ENCODE measurements around the gene SIVA1.

Gene SIVA1

DNA sequence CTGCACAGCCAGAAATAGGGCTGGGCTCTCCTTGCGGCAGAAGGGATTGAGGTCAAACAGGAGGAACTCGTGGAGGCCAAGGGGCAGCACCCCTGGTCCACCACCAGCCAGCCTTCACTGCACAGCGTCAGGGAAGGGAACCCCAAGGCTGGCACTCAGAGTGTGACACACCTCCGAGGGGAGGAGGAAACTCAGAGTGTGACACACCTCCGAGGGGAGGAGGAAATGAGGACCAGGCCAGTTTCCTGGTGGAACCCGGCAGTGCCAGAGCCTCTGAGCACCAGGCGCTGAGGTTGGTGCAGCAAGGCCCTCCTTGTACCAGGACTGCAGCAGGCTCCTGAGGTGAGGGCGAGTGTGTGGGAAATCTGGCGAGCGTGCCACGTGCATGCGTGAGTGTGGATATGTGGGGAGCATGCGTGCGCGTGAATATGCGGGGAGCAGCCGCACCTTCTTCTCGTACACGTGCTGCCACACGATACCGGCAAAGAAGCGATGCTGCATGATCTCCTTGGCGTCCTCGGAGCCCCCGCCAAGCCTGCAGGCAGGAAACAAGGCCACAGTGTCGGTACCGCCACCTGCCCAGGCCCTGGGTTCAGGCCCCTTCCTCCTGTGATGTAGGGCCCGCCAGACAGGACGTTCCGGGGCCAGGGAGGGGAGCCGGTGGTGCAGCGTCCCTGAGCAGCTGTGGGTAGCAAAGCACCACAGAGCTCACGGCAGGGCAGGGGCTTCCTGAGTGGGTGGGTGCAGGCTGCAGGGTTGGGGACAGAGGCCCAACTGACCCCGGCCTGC, 19.2 kb downstream of the SIVA1 start:
- DNase-seq, result no peak

DNA sequence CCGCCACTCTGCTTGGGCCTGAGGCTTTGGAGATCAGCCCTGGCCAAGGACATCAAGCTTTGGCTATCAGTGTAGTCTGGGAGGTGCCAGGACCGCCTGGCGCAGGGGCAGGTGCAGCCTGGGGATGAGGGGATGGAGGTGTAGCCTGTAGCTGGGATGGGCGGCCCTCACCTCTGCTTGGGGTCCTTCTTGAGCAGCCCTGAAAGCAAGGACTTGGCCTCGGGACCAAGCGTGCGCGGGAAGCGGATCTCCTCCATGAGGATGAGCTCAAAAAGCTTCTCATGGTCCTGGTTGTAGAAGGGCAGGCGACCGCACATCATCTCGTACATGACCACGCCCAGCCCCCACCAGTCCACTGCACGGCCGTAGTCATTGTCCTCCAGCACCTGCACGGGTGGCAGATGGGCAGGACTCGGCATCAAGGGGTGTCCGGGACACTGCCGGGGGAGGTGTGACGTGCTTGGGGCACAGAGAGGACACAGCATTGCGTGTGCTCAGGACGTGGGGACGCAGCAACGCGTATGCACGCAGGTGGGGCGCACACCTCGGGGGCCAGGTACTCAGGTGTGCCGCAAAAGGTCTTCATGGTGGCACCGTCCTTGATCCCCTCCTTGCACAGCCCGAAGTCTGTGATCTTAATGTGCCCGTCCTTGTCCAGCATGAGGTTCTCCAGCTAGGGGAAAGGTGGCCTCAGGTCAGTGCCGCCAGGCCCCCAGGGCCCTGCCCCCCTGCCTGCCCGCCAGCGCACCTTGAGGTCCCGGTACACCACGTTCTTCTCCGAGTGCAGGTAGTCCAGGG, 20.0 kb downstream of the SIVA1 start:
- no peak for DNase-seq

DNA sequence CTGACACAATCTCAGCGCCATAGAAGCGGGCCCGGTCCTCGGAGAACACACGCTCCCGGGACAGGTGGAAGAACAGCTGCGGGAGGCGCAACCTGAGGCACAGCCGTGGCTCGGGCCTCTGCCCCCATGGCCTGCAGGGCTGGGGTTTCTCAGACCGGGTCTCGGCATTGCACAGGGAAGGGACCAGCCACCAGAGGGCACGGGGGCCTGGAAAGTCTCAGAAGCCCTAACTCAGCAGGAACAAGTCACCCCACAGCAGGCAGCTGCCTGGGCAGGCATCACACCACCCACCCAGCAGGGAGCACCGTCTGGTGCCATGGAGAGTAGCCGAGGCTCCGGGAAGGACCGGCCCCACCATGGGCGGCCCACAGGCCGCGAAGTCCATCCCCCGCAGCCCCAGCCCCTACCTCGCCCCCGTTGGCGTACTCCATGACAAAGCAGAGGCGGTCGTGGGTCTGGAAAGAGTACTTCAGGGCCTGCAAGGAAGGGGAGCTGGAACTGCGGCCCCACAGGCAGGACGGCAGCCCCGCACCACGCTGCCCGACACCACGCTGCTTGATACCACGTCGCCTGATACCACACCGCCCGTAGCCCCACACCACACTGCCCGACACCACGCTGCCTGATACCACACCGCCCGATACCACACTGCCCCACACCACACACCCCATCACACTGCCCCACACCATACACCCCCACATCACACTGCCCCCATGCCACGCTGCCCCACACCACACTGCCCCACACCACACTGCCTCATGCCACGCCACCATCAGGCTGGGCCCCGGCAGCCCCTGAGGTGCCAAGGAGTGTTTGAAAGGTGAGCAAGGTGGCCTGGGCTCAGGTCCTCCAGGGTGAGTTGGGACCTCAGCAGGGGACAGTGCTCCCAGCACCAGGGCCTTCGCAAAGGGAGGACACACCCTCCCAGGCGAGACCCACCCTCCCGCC, 20.8 kb downstream of the SIVA1 start:
- no peak for DNase-seq

DNA sequence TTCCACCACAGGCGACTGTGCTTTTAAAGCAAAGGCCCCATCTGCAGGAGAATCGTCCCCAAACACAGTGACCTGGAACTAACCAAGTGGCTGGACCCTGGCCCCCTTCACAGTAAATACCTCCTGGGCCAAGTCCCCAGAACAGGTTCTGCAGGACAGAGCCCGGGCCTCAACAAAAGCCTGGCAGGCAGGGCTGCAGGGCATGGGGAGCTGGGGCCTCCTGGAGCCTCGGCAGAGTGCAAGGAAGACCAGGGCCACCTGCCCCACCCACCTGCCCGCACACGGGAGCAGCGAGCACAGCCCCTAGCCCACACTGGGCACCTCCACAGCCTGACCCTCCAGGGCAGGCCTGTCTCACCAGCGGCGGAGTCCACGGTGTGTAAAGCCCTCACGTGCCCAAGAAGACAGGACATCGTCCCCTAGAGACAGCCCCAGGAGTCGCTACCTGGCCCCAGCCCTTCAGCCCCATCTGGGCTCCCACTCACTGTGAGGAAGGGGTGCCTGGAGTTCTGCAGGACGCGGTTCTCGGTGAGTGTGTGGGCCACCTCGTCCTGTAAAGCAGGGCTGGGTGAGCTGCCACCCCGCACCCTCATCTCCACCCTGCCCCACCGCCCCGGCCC, 21.6 kb downstream of the SIVA1 start:
- no peak for DNase-seq

DNA sequence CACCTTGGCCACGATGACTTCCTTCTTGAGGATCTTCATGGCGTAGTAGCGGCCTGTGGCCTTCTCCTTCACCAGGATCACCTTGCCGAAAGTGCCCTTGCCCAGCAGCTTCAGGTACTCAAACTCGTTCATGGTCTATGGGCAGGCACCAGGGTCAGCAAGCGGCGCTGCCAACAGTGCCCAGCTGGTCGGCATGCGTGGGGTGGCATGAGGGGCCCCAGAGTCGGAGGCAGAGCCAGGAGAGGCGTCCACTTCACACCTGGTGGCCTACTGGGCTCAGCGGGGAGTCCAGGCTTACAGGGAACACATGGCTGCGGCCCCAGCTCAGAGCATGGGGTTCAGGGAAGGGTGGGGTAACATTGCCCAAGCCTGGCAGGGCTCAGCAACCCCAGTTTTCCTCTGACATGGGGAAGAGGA, 22.1 kb downstream of the SIVA1 start:
- no peak for DNase-seq

DNA sequence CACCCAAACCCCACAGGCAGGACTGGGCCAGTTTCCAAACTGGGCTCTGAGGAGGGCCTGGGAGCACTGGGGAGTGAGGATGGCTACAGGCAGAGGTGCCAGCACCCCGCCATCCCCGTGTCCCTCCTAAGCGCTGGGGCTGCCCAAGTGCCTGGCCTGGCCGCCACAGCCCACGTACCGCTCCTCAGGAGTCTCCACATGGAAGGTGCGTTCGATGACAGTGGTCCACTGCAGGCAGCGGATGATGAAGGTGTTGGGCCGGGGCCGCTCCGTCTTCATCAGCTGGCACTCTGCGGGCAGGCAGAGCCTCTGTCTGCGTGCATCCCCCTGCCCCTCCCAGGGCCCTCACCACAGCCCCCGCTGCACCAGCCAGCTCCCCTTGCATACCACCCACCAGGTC, 23.5 kb downstream of the SIVA1 start:
- no peak for DNase-seq

DNA sequence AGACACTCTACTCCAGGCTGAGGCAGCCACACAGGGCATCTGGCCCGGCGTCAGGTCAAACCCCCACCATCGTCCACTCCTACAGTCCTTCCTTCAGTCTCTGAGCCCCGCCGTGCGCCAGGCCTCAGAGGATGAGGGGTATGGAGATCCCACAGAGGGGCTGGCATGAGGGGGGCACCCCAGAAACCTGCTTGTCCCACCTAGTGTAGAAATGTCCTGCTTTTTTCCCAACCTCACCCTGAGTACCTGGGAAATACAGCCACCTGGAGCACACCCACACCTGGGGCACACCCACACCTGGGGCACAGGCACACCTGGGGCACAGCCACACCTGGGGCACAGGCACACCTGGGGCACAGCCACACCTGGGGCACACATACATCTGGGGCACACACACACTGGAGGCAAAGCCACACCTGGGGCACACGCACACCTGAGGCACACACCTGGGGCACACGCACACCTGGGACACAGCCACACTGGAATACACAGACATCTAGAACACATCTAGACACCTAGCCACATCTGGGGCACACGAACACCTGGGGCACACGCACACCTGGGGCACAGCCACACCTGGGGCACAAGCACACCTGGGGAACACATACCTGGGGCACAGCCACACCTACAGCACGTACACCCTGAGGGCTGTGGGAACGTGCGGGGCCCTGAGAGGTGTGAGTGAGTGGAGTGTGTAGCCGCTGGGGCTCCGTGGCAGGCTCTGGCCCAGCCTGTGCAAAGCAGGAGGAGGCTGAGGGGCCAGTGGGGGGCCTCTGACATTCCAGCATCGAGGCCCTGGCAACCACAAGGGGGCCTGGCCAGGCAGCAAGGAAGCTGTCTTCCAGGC, 24.2 kb downstream of the SIVA1 start:
- no peak for DNase-seq

DNA sequence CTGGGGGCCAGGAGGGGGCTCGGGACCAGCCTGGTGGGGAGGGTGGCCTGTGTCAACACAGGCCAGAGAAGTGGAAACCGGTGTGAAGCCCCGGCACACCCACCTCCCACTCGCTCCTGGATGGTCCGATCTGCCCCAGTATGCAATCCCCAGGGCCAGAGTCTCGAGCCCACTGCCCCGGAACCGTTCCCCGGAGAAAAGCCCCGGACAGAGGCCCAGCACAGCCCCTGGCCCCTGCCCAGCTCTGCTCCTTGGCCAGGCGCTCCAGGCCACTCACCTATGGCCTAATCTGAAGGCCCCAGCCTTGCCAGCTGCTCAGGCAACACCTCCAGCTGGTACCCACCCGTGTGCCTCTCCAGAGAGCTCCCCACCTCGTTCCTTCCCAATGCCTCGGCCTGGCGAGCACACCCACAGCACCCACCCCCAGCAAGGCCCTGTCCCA, 24.9 kb downstream of the SIVA1 start:
- DNase-seq, result no peak

DNA sequence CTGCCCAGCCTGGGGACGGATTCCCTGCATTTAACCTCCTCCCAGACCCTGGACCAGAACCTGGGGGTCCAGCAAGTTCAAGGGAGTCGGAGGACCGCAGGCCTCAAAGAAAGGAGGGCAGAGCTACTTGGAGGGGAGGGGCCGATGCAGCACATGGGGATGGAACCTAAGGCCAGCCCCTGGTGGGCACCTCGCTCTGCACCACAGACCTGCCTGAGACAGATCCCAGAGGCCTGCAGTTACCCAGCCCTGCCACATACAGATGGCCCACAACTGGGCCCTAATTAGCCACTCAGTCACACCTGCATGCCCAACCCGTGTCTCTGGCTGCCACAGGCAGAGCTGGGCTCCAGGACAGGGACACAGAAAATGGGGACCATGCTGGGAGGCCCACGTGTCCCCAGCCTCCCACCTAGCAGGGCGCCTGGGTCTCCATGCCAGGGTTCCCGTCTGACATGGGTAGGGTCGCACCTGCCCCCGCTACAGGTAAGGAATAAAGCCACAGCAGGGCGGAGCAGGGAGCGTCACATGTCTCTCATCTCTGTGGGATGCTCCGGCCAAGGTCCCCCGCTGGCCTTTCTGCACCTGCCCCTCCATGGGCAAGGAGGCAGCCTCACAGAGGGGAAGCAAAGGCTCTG, 25.9 kb downstream of the SIVA1 start:
- DNase-seq, result no peak

DNA sequence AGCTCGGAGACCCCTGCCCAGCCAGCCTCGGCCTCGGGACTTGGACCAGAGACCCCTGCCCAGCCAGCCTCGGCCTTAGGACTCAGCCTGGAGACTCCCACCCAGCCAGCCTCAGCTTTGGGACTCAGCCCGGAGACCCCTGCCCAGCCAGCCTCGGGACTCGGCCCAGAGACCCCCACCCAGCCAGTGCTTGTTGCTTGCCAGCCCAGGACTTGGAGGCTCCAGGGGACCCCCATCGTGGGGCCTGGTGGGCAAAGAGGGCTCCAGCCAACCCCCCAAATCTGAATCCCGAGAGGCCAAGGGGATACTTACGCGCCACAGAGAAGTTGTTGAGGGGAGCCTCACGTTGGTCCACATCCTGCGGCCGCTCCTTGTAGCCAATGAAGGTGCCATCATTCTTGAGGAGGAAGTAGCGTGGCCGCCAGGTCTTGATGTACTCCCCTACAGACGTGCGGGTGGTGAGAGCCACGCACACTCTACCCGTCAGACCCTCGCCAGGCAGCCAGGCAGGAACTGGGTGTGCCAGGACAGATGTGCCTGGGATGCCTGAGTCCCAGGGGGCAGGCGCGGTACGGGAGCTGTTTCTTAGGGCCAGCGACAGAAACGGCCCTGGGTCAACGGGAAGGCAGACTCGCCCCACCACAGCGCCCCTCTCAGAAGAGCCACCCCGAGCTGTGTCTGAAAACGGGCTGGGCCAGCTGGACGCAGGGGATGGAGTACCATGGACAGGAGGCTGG, 27.0 kb downstream of the SIVA1 start:
- DNase-seq, result no peak

DNA sequence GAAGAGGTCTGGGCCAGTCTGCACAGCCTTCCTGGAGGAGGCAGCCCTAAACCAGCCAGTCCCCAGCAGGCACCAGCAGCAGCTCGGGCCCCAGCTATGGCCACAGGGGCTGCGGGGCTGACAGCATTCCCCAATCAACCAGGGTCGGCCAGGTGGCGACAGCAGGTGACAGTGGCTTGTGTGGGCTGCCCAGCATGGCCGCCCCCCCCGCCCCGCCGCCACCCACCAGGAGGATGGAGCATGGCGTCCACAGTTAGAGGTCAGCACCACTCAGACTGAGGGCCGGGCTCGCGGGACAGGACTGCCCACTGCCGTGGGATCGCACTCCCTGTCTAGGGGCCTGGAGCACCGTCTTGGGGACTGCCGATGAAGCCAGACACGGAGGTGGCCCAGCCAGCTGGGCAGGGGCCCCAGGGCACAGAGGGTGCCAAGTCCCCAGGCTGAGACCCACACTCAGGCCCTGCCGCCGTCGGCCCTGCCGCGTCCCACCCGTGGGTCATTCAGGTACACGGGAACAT, 27.6 kb downstream of the SIVA1 start:
- DNase-seq, result no peak

DNA sequence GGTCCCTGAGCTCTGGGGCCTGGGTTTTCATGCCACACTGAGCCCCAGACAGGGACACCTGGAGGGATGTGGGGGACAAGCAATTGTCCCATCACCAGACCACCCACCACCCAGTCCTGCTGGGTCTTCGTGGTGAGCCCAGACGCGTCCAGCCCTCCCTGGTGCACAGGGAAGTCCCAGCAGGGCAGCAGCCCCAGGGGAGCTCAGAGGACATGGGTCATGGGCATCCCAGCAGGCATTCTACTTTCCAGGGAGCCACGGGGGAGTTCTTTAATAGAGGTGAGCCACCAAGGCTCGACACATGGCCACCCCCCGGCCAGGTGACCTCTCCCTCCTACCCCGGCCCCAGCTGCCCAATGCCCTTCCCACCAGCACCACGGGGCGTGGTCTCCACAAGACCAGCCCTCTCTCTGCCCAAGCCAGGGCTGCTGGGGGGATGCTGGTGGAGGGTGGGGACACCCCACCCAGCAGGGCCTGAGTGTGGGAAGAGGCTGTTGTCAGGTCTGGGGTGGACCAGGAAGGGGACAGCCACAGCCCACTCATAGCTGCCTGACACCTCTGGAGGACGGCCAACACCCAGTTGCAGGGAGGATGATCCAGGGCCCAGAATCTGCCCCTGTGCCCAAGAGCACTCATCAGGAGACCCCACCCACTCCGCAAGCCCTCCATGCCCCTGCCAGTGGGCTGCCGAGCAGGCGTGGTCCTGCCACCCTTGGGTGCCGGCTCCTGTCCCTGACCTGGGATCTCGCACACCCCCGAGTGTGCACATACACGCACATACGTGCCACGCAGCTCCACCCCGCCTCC, 28.5 kb downstream of the SIVA1 start:
- no peak for DNase-seq

DNA sequence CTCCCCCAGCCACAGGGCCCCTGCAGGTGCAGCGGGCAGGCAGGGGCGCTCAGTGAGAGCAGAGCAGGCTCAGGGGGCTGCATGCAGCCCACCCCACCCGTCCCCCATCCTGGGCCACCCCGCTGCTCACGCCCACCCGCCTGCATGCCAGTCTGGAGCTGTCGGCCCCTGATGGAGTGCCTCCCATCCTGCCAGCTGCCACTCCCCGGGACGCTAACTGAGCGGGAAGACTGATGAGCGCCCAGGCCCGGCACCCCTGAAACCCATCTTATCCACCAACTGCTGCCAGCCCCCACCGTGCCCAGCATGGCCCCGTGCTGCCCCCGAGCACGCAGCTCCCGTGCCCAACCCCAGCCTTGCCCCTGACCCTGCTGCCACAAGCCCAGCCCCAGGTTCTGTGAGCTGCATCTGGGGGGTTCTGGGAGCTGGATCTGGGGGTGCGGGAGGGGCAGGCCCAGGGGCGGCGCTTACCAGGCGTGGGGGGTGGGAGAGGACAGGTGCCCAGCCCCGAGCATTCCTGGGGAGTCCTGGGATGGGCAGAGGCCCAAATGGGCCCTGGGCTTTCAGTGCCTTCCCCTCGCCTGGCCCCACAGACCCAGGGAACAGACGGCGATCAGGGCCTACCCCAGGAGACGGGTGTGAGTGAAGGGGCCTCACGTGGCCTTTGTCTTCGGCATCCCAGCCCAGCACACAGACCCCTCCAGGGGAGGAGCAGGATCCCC, 29.3 kb downstream of the SIVA1 start:
- DNase-seq, result no peak

DNA sequence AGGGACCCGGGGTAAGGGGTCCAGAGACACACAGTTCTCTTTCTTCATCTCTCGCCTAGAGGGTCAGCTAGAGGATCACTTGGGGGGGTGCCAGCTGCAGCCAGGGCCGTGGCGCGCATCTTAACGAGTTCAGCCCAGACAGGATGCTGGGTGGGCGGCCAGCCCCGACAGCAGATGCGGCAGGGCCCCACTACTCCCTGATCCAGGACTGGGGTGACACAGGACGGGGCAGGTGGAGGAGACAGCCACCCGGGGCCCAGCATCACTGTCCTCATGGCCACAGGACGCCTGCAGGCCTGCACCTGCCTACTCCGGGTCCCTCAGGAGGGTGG, 29.8 kb downstream of the SIVA1 start:
- no peak for DNase-seq

DNA sequence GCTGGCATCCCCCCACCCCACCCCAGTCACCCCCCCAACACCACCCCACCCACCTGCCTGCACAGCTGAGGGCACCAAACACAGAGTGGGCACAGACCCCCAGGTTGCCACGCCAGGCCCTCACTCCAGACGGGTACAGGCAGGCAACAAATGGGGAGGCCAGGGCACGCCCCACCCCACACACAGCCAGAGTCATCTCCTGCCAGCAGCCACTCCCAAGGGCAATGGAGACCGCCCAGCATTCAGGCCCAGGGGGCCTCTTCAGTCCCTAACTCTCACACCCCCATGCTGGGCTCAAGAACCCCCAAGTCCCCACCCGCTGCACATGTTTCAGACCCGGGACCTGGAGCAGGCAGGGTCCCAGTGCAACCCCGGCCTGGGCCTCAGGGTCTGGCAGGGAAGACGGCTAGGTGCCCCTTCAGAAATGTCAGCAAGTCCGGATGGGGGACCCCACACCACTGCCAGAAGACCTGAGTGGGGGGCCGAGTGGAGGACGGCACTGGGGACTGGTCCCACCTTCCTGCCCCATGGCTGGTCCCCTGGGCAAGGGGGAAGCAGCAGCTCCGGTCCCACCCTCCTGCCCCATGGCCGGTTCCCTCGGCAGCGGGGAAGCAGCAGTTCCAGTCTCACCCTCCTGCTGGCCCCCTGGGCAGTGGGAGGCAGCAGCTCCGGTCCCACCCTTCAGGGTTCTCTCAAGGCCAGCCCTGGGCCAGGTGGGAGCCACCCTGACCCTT, 30.7 kb downstream of the SIVA1 start:
- no peak for DNase-seq

DNA sequence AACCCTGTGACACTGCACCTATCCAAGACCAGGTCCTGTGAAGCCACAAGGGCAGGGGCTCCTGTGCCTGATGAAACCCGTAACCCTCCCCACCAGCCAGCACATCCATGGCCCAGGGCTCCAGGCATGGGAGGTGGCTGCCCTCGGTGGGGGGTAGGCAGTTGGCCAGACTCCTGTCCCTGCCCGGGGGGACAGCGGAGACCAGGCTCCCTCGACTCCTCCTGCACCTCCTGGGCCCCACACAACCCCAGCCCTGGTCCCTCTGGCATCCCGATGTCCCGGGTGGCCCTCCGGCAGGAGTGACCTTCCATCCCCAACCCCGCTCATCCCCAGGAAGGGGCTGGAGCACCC, 31.2 kb downstream of the SIVA1 start:
- DNase-seq, result no peak

DNA sequence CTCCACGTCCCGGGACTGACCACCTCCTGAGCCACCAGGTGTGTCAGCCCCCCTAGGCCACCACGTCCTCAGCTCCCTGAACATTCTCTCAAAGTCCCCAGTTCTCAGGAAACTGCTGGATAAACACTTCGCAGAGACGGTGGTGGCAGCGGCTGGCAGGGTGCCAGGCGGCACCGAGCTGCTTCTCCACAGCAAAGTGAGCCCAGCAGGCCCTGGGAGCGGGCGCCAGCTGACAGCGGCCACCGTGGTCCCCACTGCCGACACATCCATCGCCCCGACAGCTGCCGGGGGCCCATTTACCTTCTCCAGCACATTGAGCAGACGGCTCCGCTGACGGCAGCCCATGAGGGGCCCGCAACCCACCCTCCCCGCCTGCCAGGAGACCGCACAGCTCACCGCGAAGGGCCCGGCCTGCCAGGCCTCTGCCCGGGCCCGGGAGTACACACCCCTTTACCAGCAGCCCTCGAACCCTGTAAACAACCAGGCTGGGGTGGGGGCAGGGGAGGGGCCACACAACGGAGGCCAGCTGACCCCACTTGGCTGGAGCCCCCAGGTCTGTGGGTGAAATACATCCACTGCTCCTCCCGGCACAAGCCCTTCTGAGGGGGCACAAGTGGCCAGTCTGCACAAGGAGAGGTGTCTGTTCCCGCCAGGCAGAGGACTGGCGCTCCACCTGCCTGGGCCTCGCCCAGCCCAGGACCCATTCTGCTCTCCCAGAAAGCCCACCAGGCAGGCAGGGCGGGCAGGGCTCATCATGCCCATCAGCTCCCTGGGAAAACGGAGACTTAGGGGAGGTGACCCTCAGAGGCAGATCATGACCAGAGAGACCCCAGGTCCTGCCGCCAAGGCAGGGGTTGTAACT, 32.1 kb downstream of the SIVA1 start:
- DNase-seq, result no peak
